GM18858 (cell line): Measurements from ENCODE around the gene FIGN.

ENCODE experiments used
- ATAC-seq: cut with Tn5 transposase; IDR thresholded peaks from one replicate; pipeline ENCODE4 v1.9.1; 2021; ENCODE audit not compliant: unreplicated experiment

FIGN gene

GRCh38 chr2:163665817-163666216 lies 70.0 kb downstream of the FIGN start:
- ATAC-seq: no peak

- no peak for ATAC-seq
These were observed 70.8 kb downstream of the FIGN start for GRCh38 chr2:163665051-163665450.

- no peak for ATAC-seq
These were observed 71.2 kb downstream of the FIGN start for GRCh38 chr2:163664610-163665009.

GRCh38 chr2:163662141-163662780 lies 73.5 kb downstream of the FIGN start:
- ATAC-seq: no peak

GRCh38 chr2:163659224-163659623 lies 76.6 kb downstream of the FIGN start:
- ATAC-seq: no peak

GRCh38 chr2:163658556-163658955 lies 77.3 kb downstream of the FIGN start:
- no peak for ATAC-seq

GRCh38 chr2:163657281-163657656 lies 78.5 kb downstream of the FIGN start:
- no peak for ATAC-seq

- ATAC-seq: no peak
These were observed 79.1 kb downstream of the FIGN start for GRCh38 chr2:163656622-163657280.

GRCh38 chr2:163655667-163656066 lies 80.1 kb downstream of the FIGN start:
- ATAC-seq: no peak

GRCh38 chr2:163652751-163653150 lies 83.1 kb downstream of the FIGN start:
- ATAC-seq: no peak

- no peak for ATAC-seq
These were observed 86.7 kb downstream of the FIGN start for GRCh38 chr2:163649080-163649479.

- ATAC-seq: no peak
These were observed 88.5 kb downstream of the FIGN start for GRCh38 chr2:163647300-163647699.

GRCh38 chr2:163646687-163647086 lies 89.1 kb downstream of the FIGN start:
- ATAC-seq: no peak

- ATAC-seq: no peak
These were observed 91.6 kb downstream of the FIGN start for GRCh38 chr2:163644238-163644637.

GRCh38 chr2:163641986-163642385 lies 93.8 kb downstream of the FIGN start:
- ATAC-seq: no peak

GRCh38 chr2:163640542-163641193 lies 95.1 kb downstream of the FIGN start:
- no peak for ATAC-seq

- no peak for ATAC-seq
These were observed 97.9 kb downstream of the FIGN start for GRCh38 chr2:163637871-163638270.

- ATAC-seq: no peak
These were observed 102.5 kb downstream of the FIGN start for GRCh38 chr2:163633291-163633690.

GRCh38 chr2:163630836-163631235 lies 105.0 kb downstream of the FIGN start:
- ATAC-seq: no peak

- no peak for ATAC-seq
These were observed 109.1 kb downstream of the FIGN start for GRCh38 chr2:163626639-163627109.

GRCh38 chr2:163626208-163626607 lies 109.6 kb downstream of the FIGN start:
- ATAC-seq: no peak

GRCh38 chr2:163625632-163626031 lies 110.2 kb downstream of the FIGN start:
- no peak for ATAC-seq
